B cell (primary cell): ENCODE measurements around the gene TRMT13.

Experiments
- CTCF ChIP-seq: fragments of 200-600 bp; IDR thresholded peaks from one replicate; pipeline ENCODE4 v1.8.0; 2022; ENCODE audit warnings: antibody characterized with exemption, mild to moderate bottlenecking
- EZH2 ChIP-seq: IDR thresholded peaks from 2 replicates; pipeline ENCODE4 v1.6.1; 2012; ENCODE audit warnings: borderline replicate concordance, low read depth, mild to moderate bottlenecking, moderate library complexity, low read length; ENCODE audit not compliant: insufficient read depth, poor library complexity, severe bottlenecking

- TF ChIP-seq CTCF (no peak), EZH2 (no peak)
These were observed 12.2 kb downstream of the TRMT13 start for GRCh38 chr1:100145116-100145515.
